HCT116 (cell line): ENCODE measurements around the gene DCTN5. TPM values are rescaled to one million over a fixed set of nuclear protein-coding genes. Genes with fewer than 3 reads are reported as not detected.

ENCODE experiments used
- ATAC-seq: fragments of 200-7000 bp; cut with Tn5 transposase; 2 replicates; pipeline ENCODE4 v1.9.1; 2020; ENCODE audit warnings: mild to moderate bottlenecking, moderate library complexity
- BruUV-seq: library from RNA; stranded (reverse); fragments of 400-500 nt; replicated peaks from 2 replicates; lab custom pipeline; 2021; lab: Mats Ljungman, UMichigan
- CTCF ChIA-PET: fragments of 300-600 bp; sonication (Branson Sonifier 250); formaldehyde crosslinking; loops from one replicate; lab custom pipeline; 2021; ENCODE audit warnings: antibody characterized with exemption; lab: Charles Lee
- POLR2A ChIA-PET: fragments of 300-600, 350-600 bp; sonication (Branson Sonifier 250); formaldehyde crosslinking; loops from one replicate; lab custom pipeline; 2021; ENCODE audit warnings: antibody characterized with exemption; lab: Charles Lee
- RAD21 ChIA-PET, 2 experiments: fragments of 300-600 bp; sonication (Branson Sonifier 250); formaldehyde crosslinking; loops; one replicate each; lab custom pipeline; 2023; ENCODE audit warnings: low total read pairs in 2 of 2; ENCODE audit not compliant: uncharacterized antibody in 2 of 2, unreplicated experiment in 2 of 2, low non-redundant PET in 1 of 2; lab: Charles Lee
- DNase-seq: peaks from one replicate; pipeline ENCODE4 v3.0.0-alpha.2; 2010; ENCODE audit warnings: low read depth, low spot score
- H2AFZ ChIP-seq: fragments of 200-600 bp; shearing (Covaris generic), sonication (generic); 2 replicates; pipeline ENCODE4 v1.6.1; 2017; ENCODE audit warnings: low read depth, mixed run types, mixed read lengths, antibody characterized with exemption, low read length; ENCODE audit not compliant: poor library complexity, severe bottlenecking
- H3K27ac ChIP-seq: 2 replicates; pipeline ENCODE4 v1.5.1; 2012; ENCODE audit warnings: low read depth, low read length
- H3K27me3 ChIP-seq: fragments of 200-600 bp; sonication (generic); 2 replicates; pipeline ENCODE4 v1.6.1; 2016; ENCODE audit warnings: mixed run types, low read length, mixed read lengths; ENCODE audit not compliant: insufficient read depth
- H3K36me3 ChIP-seq, 2 experiments: fragments of 200-500 bp in 1 of 2; fragments of 200-600 bp in 1 of 2; sonication (Bioruptor generic) in 1 of 2; sonication (generic) in 1 of 2; 2 replicates each; pipeline versions ENCODE4 v1.5.1 to v1.6.1; 2014 to 2016; ENCODE audit warnings: low read length in 2 of 2, inconsistent platforms in 1 of 2, mixed read lengths in 1 of 2, mixed run types in 1 of 2; ENCODE audit not compliant: insufficient read depth in 2 of 2, control insufficient read depth in 1 of 2
- H3K4me1 ChIP-seq, 2 experiments: fragments of 200-600 bp in 1 of 2; sonication (generic) in 1 of 2; 2 replicates each; pipeline versions ENCODE4 v1.5.1 to v1.6.1; 2012 to 2017; ENCODE audit warnings: low read length in 2 of 2, inconsistent platforms in 1 of 2, mild to moderate bottlenecking in 1 of 2, mixed read lengths in 1 of 2, mixed run types in 1 of 2, moderate library complexity in 1 of 2; ENCODE audit not compliant: insufficient read depth in 2 of 2, control insufficient read depth in 1 of 2
- H3K4me2 ChIP-seq: fragments of 200-600 bp; sonication (generic); 2 replicates; pipeline ENCODE4 v1.6.1; 2017; ENCODE audit warnings: mixed run types, low read length, mixed read lengths
- H3K4me3 ChIP-seq, 2 experiments: fragments of 200-600 bp in 1 of 2; sonication (generic) in 1 of 2; replicated peaks in 1 of 2; 2 replicates each; pipeline ENCODE4 v1.5.1; 2011 to 2016; ENCODE audit warnings: low read length in 2 of 2, control low read depth in 1 of 2, low read depth in 1 of 2, mild to moderate bottlenecking in 1 of 2, mixed read lengths in 1 of 2, mixed run types in 1 of 2
- H3K79me2 ChIP-seq: fragments of 200-600 bp; sonication (generic); 2 replicates; pipeline ENCODE4 v1.6.1; 2017; ENCODE audit warnings: mild to moderate bottlenecking, mixed run types, low read length, moderate library complexity, mixed read lengths; ENCODE audit not compliant: insufficient read depth
- H3K9ac ChIP-seq: fragments of 200-600 bp; sonication (generic); 2 replicates; pipeline ENCODE4 v1.6.1; 2016; ENCODE audit warnings: low read length, mixed read lengths
- H3K9me2 ChIP-seq: fragments of 200-600 bp; sonication (generic), shearing (Covaris generic); 2 replicates; pipeline ENCODE4 v1.6.1; 2017; ENCODE audit warnings: mixed run types, mild to moderate bottlenecking, moderate library complexity; ENCODE audit not compliant: insufficient read depth
- H3K9me3 ChIP-seq, 2 experiments: fragments of 200-500 bp in 1 of 2; fragments of 200-600 bp in 1 of 2; sonication (Bioruptor generic) in 1 of 2; sonication (generic) in 1 of 2; 2 replicates each; pipeline ENCODE4 v1.6.1; 2014 to 2017; ENCODE audit warnings: low read length in 2 of 2, mixed read lengths in 2 of 2, inconsistent platforms in 1 of 2, low read depth in 1 of 2, mild to moderate bottlenecking in 1 of 2, mixed run types in 1 of 2, moderate library complexity in 1 of 2; ENCODE audit not compliant: control insufficient read depth in 1 of 2, insufficient read depth in 1 of 2
- H4K20me1 ChIP-seq: fragments of 200-600 bp; sonication (generic), shearing (Covaris generic); 2 replicates; pipeline ENCODE4 v1.6.1; 2017; ENCODE audit warnings: mixed run types, mild to moderate bottlenecking, moderate library complexity; ENCODE audit not compliant: insufficient read depth
- CBX3 ChIP-seq: IDR thresholded peaks from 2 replicates; pipeline ENCODE4 v1.6.1; 2012; ENCODE audit warnings: low read depth
- EGR1 ChIP-seq: IDR thresholded peaks from 2 replicates; pipeline ENCODE4 v1.6.1; 2012; ENCODE audit warnings: low read depth
- ELF1 ChIP-seq: IDR thresholded peaks from 2 replicates; pipeline ENCODE4 v1.6.1; 2012; ENCODE audit warnings: low read depth, borderline replicate concordance
- FOSL1 ChIP-seq: IDR thresholded peaks from 2 replicates; pipeline ENCODE4 v1.6.1; 2012; ENCODE audit warnings: low read depth
- POLR2AphosphoS5 ChIP-seq: IDR thresholded peaks from 2 replicates; pipeline ENCODE4 v1.6.1; 2011; ENCODE audit warnings: mild to moderate bottlenecking, low read depth, low read length, moderate library complexity
- RAD21 ChIP-seq: IDR thresholded peaks from 2 replicates; pipeline ENCODE4 v1.6.1; 2012; ENCODE audit warnings: low read depth, mild to moderate bottlenecking
- SP1 ChIP-seq: IDR thresholded peaks from 2 replicates; pipeline ENCODE4 v1.6.1; 2012; ENCODE audit warnings: low read depth
- SRF ChIP-seq: IDR thresholded peaks from 2 replicates; pipeline ENCODE4 v1.6.1; 2012; ENCODE audit warnings: low read depth
- ZNF274 ChIP-seq: fragments of 200-500 bp; sonication (Bioruptor generic); IDR thresholded peaks from 2 replicates; pipeline ENCODE4 v1.6.1; 2014; ENCODE audit warnings: mild to moderate bottlenecking, low read depth, low read length, inconsistent platforms
- intact Hi-C: fragments of 100-400 bp; cut with micrococcal nuclease; formaldehyde crosslinking; loops from 2 replicates; pipeline ENCODE4 v1.10.0; 2022
- total RNA-seq: library from RNA; stranded (reverse); gene quantifications from one replicate; pipeline ENCODE4 v1.2.1, GENCODE V29; 2021; ENCODE audit not compliant: unreplicated experiment
- TF ChIP-seq, protein P1 (sequence below), 3 experiments: fragments of 200-600 bp in 1 of 3; sonication (generic) in 1 of 3; IDR thresholded peaks in 2 of 3; conservative IDR thresholded peaks in 1 of 3; 2 replicates each; pipeline ENCODE4 v1.5.1; 2012 to 2017; ENCODE audit warnings: low read depth in 2 of 3, low read length in 2 of 3, antibody characterized with exemption in 1 of 3, borderline replicate concordance in 1 of 3, control low read depth in 1 of 3, mild to moderate bottlenecking in 1 of 3, mixed read lengths in 1 of 3, mixed run types in 1 of 3, moderate library complexity in 1 of 3; ENCODE audit not compliant: insufficient read depth in 1 of 3
- TF ChIP-seq, protein P2 (sequence below): IDR thresholded peaks from 2 replicates; pipeline ENCODE4 v1.6.1; 2012; ENCODE audit warnings: low read depth
- TF ChIP-seq, protein P3 (sequence below): IDR thresholded peaks from 2 replicates; pipeline ENCODE4 v1.6.1; 2011; ENCODE audit warnings: mild to moderate bottlenecking, low read length, moderate library complexity; ENCODE audit not compliant: insufficient replicate concordance; ENCODE audit errors: extremely low read depth

Gene DCTN5
- total RNA-seq, 1 experiment from 2014 or later: 42.9 TPM

DNA sequence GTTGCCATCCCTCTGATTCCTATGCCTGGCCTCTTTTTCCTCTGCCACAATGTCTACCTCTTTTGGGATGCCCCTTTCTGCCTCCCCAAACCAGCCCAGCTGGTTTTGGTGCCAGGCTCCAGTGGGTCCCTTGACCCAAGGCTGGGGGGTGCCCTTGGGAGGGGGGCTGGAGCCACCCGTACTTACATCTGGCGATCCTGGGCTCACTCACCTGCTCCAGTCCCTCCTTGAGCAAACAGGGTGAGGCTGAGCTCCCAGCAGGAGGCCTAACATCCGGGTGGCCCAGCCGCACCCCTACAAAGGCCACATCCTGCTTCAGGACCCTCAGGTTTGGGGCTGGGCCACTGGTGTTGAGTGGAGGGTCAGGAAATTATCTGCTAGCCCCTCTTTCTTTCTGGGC lies 70.5 kb downstream of the DCTN5 start:
- ChIA-PET RAD21 (no interaction called here), CTCF (no interaction called here), POLR2A (no interaction called here)
- Histone ChIP-seq H4K20me1 (no peaks in the 10 kb centered on the region), H3K36me3 (no peaks in the 10 kb centered on the region), H3K9ac (no peak overlapping the region), H3K9me3 (no peaks in the 10 kb centered on the region), H3K4me3 (no peak overlapping the region), H2AFZ (no peak overlapping the region), H3K9me2 (no peaks in the 10 kb centered on the region), H3K79me2 (no peaks in the 10 kb centered on the region), H3K4me1 (no peaks in the 10 kb centered on the region), H3K4me2 (no peak overlapping the region), H3K27me3 (no peaks in the 10 kb centered on the region), H3K27ac (no peak overlapping the region)
- no TSS peak for BruUV-seq
- DNase-seq: no peak
- no peak for TF ChIP-seq ZNF274
- TF ChIP-seq, protein P1, sequence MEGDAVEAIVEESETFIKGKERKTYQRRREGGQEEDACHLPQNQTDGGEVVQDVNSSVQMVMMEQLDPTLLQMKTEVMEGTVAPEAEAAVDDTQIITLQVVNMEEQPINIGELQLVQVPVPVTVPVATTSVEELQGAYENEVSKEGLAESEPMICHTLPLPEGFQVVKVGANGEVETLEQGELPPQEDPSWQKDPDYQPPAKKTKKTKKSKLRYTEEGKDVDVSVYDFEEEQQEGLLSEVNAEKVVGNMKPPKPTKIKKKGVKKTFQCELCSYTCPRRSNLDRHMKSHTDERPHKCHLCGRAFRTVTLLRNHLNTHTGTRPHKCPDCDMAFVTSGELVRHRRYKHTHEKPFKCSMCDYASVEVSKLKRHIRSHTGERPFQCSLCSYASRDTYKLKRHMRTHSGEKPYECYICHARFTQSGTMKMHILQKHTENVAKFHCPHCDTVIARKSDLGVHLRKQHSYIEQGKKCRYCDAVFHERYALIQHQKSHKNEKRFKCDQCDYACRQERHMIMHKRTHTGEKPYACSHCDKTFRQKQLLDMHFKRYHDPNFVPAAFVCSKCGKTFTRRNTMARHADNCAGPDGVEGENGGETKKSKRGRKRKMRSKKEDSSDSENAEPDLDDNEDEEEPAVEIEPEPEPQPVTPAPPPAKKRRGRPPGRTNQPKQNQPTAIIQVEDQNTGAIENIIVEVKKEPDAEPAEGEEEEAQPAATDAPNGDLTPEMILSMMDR (IDR thresholded peaks at IDR 0.05 in 2 of 3, conservative IDR thresholded peaks at IDR 0.05 in 1 of 3; ENCODE audit: borderline replicate concordance in 1 of 3, insufficient read depth in 1 of 3, low read depth in 2 of 3, low read length in 2 of 3): no peak
- no peak for TF ChIP-seq EGR1
- no peak for TF ChIP-seq RAD21
- TF ChIP-seq, protein P2, sequence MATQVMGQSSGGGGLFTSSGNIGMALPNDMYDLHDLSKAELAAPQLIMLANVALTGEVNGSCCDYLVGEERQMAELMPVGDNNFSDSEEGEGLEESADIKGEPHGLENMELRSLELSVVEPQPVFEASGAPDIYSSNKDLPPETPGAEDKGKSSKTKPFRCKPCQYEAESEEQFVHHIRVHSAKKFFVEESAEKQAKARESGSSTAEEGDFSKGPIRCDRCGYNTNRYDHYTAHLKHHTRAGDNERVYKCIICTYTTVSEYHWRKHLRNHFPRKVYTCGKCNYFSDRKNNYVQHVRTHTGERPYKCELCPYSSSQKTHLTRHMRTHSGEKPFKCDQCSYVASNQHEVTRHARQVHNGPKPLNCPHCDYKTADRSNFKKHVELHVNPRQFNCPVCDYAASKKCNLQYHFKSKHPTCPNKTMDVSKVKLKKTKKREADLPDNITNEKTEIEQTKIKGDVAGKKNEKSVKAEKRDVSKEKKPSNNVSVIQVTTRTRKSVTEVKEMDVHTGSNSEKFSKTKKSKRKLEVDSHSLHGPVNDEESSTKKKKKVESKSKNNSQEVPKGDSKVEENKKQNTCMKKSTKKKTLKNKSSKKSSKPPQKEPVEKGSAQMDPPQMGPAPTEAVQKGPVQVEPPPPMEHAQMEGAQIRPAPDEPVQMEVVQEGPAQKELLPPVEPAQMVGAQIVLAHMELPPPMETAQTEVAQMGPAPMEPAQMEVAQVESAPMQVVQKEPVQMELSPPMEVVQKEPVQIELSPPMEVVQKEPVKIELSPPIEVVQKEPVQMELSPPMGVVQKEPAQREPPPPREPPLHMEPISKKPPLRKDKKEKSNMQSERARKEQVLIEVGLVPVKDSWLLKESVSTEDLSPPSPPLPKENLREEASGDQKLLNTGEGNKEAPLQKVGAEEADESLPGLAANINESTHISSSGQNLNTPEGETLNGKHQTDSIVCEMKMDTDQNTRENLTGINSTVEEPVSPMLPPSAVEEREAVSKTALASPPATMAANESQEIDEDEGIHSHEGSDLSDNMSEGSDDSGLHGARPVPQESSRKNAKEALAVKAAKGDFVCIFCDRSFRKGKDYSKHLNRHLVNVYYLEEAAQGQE: no peak
- TF ChIP-seq SRF: no peak
- no peak for TF ChIP-seq ELF1
- TF ChIP-seq POLR2AphosphoS5: no peak
- TF ChIP-seq, protein P3, sequence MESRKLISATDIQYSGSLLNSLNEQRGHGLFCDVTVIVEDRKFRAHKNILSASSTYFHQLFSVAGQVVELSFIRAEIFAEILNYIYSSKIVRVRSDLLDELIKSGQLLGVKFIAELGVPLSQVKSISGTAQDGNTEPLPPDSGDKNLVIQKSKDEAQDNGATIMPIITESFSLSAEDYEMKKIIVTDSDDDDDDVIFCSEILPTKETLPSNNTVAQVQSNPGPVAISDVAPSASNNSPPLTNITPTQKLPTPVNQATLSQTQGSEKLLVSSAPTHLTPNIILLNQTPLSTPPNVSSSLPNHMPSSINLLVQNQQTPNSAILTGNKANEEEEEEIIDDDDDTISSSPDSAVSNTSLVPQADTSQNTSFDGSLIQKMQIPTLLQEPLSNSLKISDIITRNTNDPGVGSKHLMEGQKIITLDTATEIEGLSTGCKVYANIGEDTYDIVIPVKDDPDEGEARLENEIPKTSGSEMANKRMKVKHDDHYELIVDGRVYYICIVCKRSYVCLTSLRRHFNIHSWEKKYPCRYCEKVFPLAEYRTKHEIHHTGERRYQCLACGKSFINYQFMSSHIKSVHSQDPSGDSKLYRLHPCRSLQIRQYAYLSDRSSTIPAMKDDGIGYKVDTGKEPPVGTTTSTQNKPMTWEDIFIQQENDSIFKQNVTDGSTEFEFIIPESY: no peak
- TF ChIP-seq SP1: no peak
- no peak for TF ChIP-seq CBX3
- TF ChIP-seq FOSL1: no peak
- intact Hi-C loops: no loop called here
- ATAC-seq: no peak
